PC-9 (cell line): ENCODE measurements around the gene FLRT3. TPM values are rescaled to one million over a fixed set of nuclear protein-coding genes. Genes with fewer than 3 reads are reported as not detected.

Source experiments
- BruUV-seq: library from RNA; stranded (reverse); fragments of 400-500 nt; replicated peaks from 2 replicates; lab custom pipeline; 2021; lab: Mats Ljungman, UMichigan
- CTCF ChIA-PET: fragments of 300-600 bp; sonication (Branson Sonifier 250); formaldehyde crosslinking; loops from one replicate; lab custom pipeline; 2022; ENCODE audit warnings: antibody characterized with exemption; lab: Charles Lee
- POLR2A ChIA-PET: fragments of 300-600 bp; sonication (Branson Sonifier 250); formaldehyde crosslinking; loops from one replicate; lab custom pipeline; 2022; ENCODE audit warnings: antibody characterized with exemption; ENCODE audit not compliant: unreplicated experiment; lab: Charles Lee
- DNase-seq, 2 experiments: peaks; one replicate each; pipeline versions ENCODE4 v3.0.0 to v3.0.0-alpha.2; 2015 to 2022; ENCODE audit warnings: mixed read lengths in 1 of 2
- H2AFZ ChIP-seq: fragments of 200-600 bp; sonication (generic); 2 replicates; pipeline ENCODE4 v1.8.1; 2017; ENCODE audit warnings: antibody characterized with exemption
- H3F3A ChIP-seq: fragments of 200-600 bp; sonication (generic); 2 replicates; pipeline ENCODE4 v1.8.1; 2017; ENCODE audit warnings: antibody characterized with exemption, mild to moderate bottlenecking, low read depth; ENCODE audit not compliant: insufficient read depth
- H3K27ac ChIP-seq: fragments of 200-600 bp; sonication (generic); 2 replicates; pipeline ENCODE4 v1.6.1; 2016; ENCODE audit warnings: mixed run types
- H3K27me3 ChIP-seq: fragments of 200-600 bp; sonication (generic); 2 replicates; pipeline ENCODE4 v1.6.1; 2016; ENCODE audit warnings: low read depth, mixed run types; ENCODE audit not compliant: insufficient read depth
- H3K36me3 ChIP-seq: fragments of 200-600 bp; sonication (generic); 2 replicates; pipeline ENCODE4 v1.6.1; 2016; ENCODE audit warnings: low read depth, mixed run types
- H3K4me1 ChIP-seq: fragments of 200-600 bp; sonication (generic); replicated peaks from 2 replicates; pipeline ENCODE4 v1.6.1; 2016; ENCODE audit warnings: mixed run types; ENCODE audit not compliant: insufficient read depth
- H3K4me2 ChIP-seq: fragments of 200-600 bp; sonication (generic); 2 replicates; pipeline ENCODE4 v1.6.1; 2017; ENCODE audit warnings: mixed run types
- H3K4me3 ChIP-seq: fragments of 200-600 bp; sonication (generic); 2 replicates; pipeline ENCODE4 v1.6.1; 2016; ENCODE audit warnings: mixed run types
- H3K79me2 ChIP-seq: fragments of 200-600 bp; sonication (generic); 2 replicates; pipeline ENCODE4 v1.6.1; 2017; ENCODE audit warnings: low read depth, mixed run types
- H3K9me2 ChIP-seq: fragments of 200-600 bp; sonication (generic); 2 replicates; pipeline ENCODE4 v1.8.1; 2017; ENCODE audit warnings: mild to moderate bottlenecking; ENCODE audit not compliant: insufficient read depth
- H3K9me3 ChIP-seq: fragments of 200-600 bp; sonication (generic); 2 replicates; pipeline ENCODE4 v1.8.1; 2016; ENCODE audit warnings: low read depth; ENCODE audit not compliant: insufficient read depth
- H4K20me1 ChIP-seq: fragments of 200-600 bp; sonication (generic); 2 replicates; pipeline ENCODE4 v1.8.1; 2017; ENCODE audit not compliant: insufficient read depth
- EZH2 ChIP-seq: fragments of 200-600 bp; sonication (generic); IDR thresholded peaks from 2 replicates; pipeline ENCODE4 v1.8.0; 2017; ENCODE audit warnings: antibody characterized with exemption, low read depth
- intact Hi-C: fragments of 100-400 bp; cut with micrococcal nuclease; formaldehyde crosslinking; loops from one replicate; pipeline ENCODE4 v1.10.0; 2022; ENCODE audit not compliant: unreplicated experiment
- total RNA-seq: library from RNA; stranded (reverse); gene quantifications from 2 replicates; pipeline ENCODE4 v1.2.3, GENCODE V29; 2021
- TF ChIP-seq, protein P1 (sequence below): fragments of 200-600 bp; sonication (generic); conservative IDR thresholded peaks from 2 replicates; pipeline ENCODE4 v1.6.1; 2017; ENCODE audit warnings: mixed run types, antibody characterized with exemption, mild to moderate bottlenecking, moderate library complexity

FLRT3 gene
- total RNA-seq, 1 experiment from 2014 or later = 0.70 TPM

DNA sequence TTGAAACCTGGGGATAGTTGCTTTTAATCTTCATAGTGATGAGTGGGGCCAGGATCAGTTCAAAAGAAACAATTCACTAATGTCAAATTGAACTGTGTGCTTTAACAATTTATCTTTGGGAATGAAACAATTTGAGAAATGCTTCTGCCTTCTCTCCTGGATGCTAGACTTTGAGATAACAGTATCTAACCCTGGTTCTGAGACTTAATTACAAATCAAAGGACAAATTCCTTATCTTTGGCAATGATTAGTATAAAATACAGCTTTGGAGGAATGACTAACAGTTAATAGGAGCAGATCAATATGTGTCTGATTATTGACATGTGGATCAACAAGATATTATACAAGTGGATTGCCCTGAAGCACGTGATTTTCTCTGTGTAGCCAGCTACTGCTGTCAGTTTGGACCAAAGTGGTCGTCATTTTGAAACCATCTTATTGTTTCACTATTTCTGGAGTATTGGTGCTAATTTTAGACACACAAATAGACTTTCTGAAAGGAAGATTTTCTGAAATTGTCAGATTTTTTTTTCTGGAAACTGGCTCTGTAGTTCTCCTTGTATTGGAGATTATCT is 6.2 kb upstream of the FLRT3 start:
- BruUV-seq = no TSS peak
- H3F3A ChIP-seq = no peaks in the 10 kb centered on the region
- DNase-seq = no peak
- no peak overlapping the region for H3K4me2 ChIP-seq
- no peaks in the 10 kb centered on the region for H3K4me1 ChIP-seq
- no peak overlapping the region for H3K27ac ChIP-seq
- H2AFZ ChIP-seq = no peak overlapping the region
- H3K9me2 ChIP-seq = no peaks in the 10 kb centered on the region
- no peaks in the 10 kb centered on the region for H3K79me2 ChIP-seq
- H4K20me1 ChIP-seq = no peaks in the 10 kb centered on the region
- H3K4me3 ChIP-seq = no peak overlapping the region
- intact Hi-C loops = no loop called here
- no peaks in the 10 kb centered on the region for H3K27me3 ChIP-seq
- no peaks in the 10 kb centered on the region for H3K9me3 ChIP-seq
- CTCF ChIA-PET = no interaction called here
- H3K36me3 ChIP-seq = no peaks in the 10 kb centered on the region
- POLR2A ChIA-PET = no interaction called here
- TF ChIP-seq, protein P1, sequence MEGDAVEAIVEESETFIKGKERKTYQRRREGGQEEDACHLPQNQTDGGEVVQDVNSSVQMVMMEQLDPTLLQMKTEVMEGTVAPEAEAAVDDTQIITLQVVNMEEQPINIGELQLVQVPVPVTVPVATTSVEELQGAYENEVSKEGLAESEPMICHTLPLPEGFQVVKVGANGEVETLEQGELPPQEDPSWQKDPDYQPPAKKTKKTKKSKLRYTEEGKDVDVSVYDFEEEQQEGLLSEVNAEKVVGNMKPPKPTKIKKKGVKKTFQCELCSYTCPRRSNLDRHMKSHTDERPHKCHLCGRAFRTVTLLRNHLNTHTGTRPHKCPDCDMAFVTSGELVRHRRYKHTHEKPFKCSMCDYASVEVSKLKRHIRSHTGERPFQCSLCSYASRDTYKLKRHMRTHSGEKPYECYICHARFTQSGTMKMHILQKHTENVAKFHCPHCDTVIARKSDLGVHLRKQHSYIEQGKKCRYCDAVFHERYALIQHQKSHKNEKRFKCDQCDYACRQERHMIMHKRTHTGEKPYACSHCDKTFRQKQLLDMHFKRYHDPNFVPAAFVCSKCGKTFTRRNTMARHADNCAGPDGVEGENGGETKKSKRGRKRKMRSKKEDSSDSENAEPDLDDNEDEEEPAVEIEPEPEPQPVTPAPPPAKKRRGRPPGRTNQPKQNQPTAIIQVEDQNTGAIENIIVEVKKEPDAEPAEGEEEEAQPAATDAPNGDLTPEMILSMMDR = no peak
- TF ChIP-seq EZH2 = no peak

DNA sequence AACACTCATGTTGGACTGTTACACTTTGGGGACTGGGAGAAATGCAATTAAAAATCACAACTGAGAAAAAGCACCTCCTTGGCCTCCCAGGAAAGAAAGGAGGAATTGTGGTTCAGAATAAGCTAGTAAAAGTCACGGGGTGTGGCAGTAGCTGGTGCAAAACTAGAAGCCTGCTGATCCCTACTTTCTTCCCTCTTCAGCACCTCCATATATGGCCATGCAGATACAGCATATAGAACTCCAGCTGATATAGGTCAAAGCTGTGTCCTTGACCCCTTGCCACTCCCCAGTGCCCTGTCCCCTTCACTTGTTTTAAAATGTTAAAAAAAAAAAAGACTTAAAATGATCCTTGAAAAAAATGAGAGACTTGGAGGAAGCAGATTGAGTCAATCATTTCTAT is 5.5 kb upstream of the FLRT3 start:
- Histone ChIP-seq H3K27me3 (no peaks in the 10 kb centered on the region), H3K9me3 (no peaks in the 10 kb centered on the region), H3K4me1 (no peaks in the 10 kb centered on the region), H3K4me2 (no peak overlapping the region), H3F3A (no peaks in the 10 kb centered on the region), H3K27ac (no peak overlapping the region), H3K4me3 (no peak overlapping the region), H3K9me2 (no peaks in the 10 kb centered on the region), H2AFZ (no peak overlapping the region), H3K79me2 (no peaks in the 10 kb centered on the region), H3K36me3 (no peaks in the 10 kb centered on the region), H4K20me1 (no peaks in the 10 kb centered on the region)
- ChIA-PET CTCF (no interaction called here), POLR2A (no interaction called here)
- DNase-seq = no peak
- no peak for TF ChIP-seq EZH2
- TF ChIP-seq, protein P1 = no peak
- BruUV-seq = no TSS peak
- intact Hi-C loops = no loop called here

DNA sequence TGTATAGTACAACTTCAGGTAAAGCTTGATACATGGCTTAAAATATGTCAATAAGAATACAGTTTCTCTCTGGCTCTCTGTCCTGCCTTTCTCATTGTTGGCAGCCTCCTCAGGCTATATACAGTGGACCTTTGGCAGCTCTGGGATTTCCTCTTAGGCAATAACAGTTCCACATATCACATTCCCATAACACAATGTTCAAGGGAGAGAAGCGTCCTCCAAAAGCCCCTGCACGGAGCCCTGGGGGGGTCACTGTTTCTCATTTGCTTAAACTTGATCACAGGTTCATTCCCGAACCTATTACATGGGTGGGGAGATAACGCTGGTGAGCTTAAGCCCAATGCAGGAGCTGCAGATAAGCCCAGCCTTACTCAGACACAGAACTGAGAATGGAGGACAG is 4.4 kb upstream of the FLRT3 start:
- Histone ChIP-seq H3K27ac (no peak overlapping the region), H3K79me2 (no peaks in the 10 kb centered on the region), H3K4me2 (no peak overlapping the region), H3K9me2 (no peaks in the 10 kb centered on the region), H3K9me3 (no peaks in the 10 kb centered on the region), H3K4me3 (no peak overlapping the region), H3K36me3 (no peaks in the 10 kb centered on the region), H3K4me1 (no peaks in the 10 kb centered on the region), H3F3A (no peaks in the 10 kb centered on the region), H2AFZ (no peak overlapping the region), H3K27me3 (no peaks in the 10 kb centered on the region), H4K20me1 (no peaks in the 10 kb centered on the region)
- no peak for DNase-seq
- ChIA-PET POLR2A (no interaction called here), CTCF (no interaction called here)
- TF ChIP-seq, protein P1 = no peak
- TF ChIP-seq EZH2 = no peak
- BruUV-seq = no TSS peak
- intact Hi-C loops = no loop called here
